Measurements from ENCODE around the gene STYX.

STYX gene

GRCh38 chr14:52790011-52790755 is 60.2 kb downstream of the STYX start:
- DNase-seq (ENCODE audit: low read depth in 2 of 2), result no peak

- no peak for DNase-seq (ENCODE audit: low read depth in 2 of 2)
Measured at GRCh38 chr14:52790756-52791222, 60.8 kb downstream of the STYX start.

- DNase-seq (ENCODE audit: low read depth in 2 of 2), result peak; percentile 63 to 76
Measured at GRCh38 chr14:52791223-52792096, 61.5 kb downstream of the STYX start, which contains the start of gene GNPNAT1. TSS of gene GNPNAT1 (minus strand) at chr14:52791607. CDS start at chr14:52784650, 6,957 bp downstream.

GRCh38 chr14:52792097-52792415 is 62.1 kb downstream of the STYX start:
- DNase-seq (ENCODE audit: low read depth in 2 of 2), result no peak

- no peak for DNase-seq (ENCODE audit: low read depth in 2 of 2)
Measured at GRCh38 chr14:52793061-52793460, 63.1 kb downstream of the STYX start.

GRCh38 chr14:52797653-52798052 is 67.7 kb downstream of the STYX start:
- DNase-seq (ENCODE audit: low read depth in 2 of 2), result no peak

GRCh38 chr14:52798826-52799225 is 68.9 kb downstream of the STYX start:
- no peak for DNase-seq (ENCODE audit: low read depth in 2 of 2)

GRCh38 chr14:52801014-52801712 is 71.2 kb downstream of the STYX start:
- DNase-seq (ENCODE audit: low read depth in 2 of 2), result no peak

GRCh38 chr14:52802597-52802996 is 72.6 kb downstream of the STYX start:
- no peak for DNase-seq (ENCODE audit: low read depth in 2 of 2)

GRCh38 chr14:52806115-52806514 is 76.1 kb downstream of the STYX start:
- no peak for DNase-seq (ENCODE audit: low read depth in 2 of 2)

GRCh38 chr14:52808101-52808500 is 78.1 kb downstream of the STYX start:
- DNase-seq (ENCODE audit: low read depth in 2 of 2), result no peak

- DNase-seq (ENCODE audit: low read depth in 2 of 2), result no peak
Measured at GRCh38 chr14:52821805-52822250, 91.9 kb downstream of the STYX start.

- no peak for DNase-seq (ENCODE audit: low read depth in 2 of 2)
Measured at GRCh38 chr14:52824462-52824861, 94.5 kb downstream of the STYX start.
